HG03565 (cell line): ENCODE measurements around the gene CEP350.
"Not testable (repeated sequence)": the region's sequence is repeated elsewhere in the genome, so short reads cannot be mapped to it uniquely, and the experiment has no call there.

Source experiments
- ATAC-seq: cut with Tn5 transposase; IDR thresholded peaks from one replicate; pipeline ENCODE4 v1.9.1; 2021; ENCODE audit warnings: mild to moderate bottlenecking, moderate library complexity; ENCODE audit not compliant: unreplicated experiment

Gene CEP350

GRCh38 chr1:179978199-179979079 lies 23.8 kb downstream of the CEP350 start:
- ATAC-seq, result no peak

GRCh38 chr1:179984101-179984500 lies 29.5 kb downstream of the CEP350 start:
- no peak for ATAC-seq

- no peak for ATAC-seq
Observed at GRCh38 chr1:179984942-179985341, 30.3 kb downstream of the CEP350 start.

- ATAC-seq, result no peak
Observed at GRCh38 chr1:179990847-179991246, 36.2 kb downstream of the CEP350 start.

GRCh38 chr1:179995576-179995975 lies 41.0 kb downstream of the CEP350 start:
- no peak for ATAC-seq

- ATAC-seq, result peak; percentile 49
Observed at GRCh38 chr1:179996099-179996498, 41.5 kb downstream of the CEP350 start.

GRCh38 chr1:180000575-180000974 lies 46.0 kb downstream of the CEP350 start:
- ATAC-seq, result no peak

GRCh38 chr1:180002437-180002836 lies 47.8 kb downstream of the CEP350 start:
- no peak for ATAC-seq

- peak; percentile 78 for ATAC-seq
Observed at GRCh38 chr1:180003026-180003695, 48.6 kb downstream of the CEP350 start.

GRCh38 chr1:180006762-180007161 lies 52.2 kb downstream of the CEP350 start:
- ATAC-seq, result not testable (repeated sequence)

GRCh38 chr1:180020017-180020416 lies 65.4 kb downstream of the CEP350 start:
- no peak for ATAC-seq

GRCh38 chr1:180026556-180026955 lies 71.9 kb downstream of the CEP350 start:
- no peak for ATAC-seq

GRCh38 chr1:180027949-180028445 lies 73.4 kb downstream of the CEP350 start:
- no peak for ATAC-seq

- ATAC-seq, result no peak
Observed at GRCh38 chr1:180028864-180029263, 74.3 kb downstream of the CEP350 start.

GRCh38 chr1:180029524-180030135 lies 75.0 kb downstream of the CEP350 start:
- ATAC-seq, result no peak

- no peak for ATAC-seq
Observed at GRCh38 chr1:180031664-180032063, 77.1 kb downstream of the CEP350 start.

GRCh38 chr1:180033390-180033789 lies 78.8 kb downstream of the CEP350 start:
- ATAC-seq, result no peak

- ATAC-seq, result no peak
Observed at GRCh38 chr1:180040034-180040433, 85.4 kb downstream of the CEP350 start.

GRCh38 chr1:180041582-180041981 lies 87.0 kb downstream of the CEP350 start:
- ATAC-seq, result no peak

- ATAC-seq, result no peak
Observed at GRCh38 chr1:180042988-180043622, 88.5 kb downstream of the CEP350 start.

- ATAC-seq, result no peak
Observed at GRCh38 chr1:180043785-180044184, 89.2 kb downstream of the CEP350 start.
